OCI-LY7 (cell line): ENCODE data around the gene DYNC1I1. TPM values are rescaled to one million over a fixed set of nuclear protein-coding genes. Genes with fewer than 3 reads are reported as not detected.

ENCODE experiments used
- BruUV-seq: library from RNA; stranded (reverse); fragments of 400-500 nt; replicated peaks from 2 replicates; lab custom pipeline; 2021; lab: Mats Ljungman, UMichigan
- CTCF ChIA-PET: fragments of 300-600 bp; sonication (Branson Sonifier 250); formaldehyde crosslinking; loops from one replicate; lab custom pipeline; 2022; ENCODE audit warnings: antibody characterized with exemption; ENCODE audit not compliant: unreplicated experiment; lab: Charles Lee
- POLR2A ChIA-PET: fragments of 300-600 bp; sonication (Branson Sonifier 250); formaldehyde crosslinking; loops from one replicate; lab custom pipeline; 2022; ENCODE audit warnings: antibody characterized with exemption; lab: Charles Lee
- DNase-seq: peaks from one replicate; pipeline ENCODE4 v3.0.0-alpha.2; 2015; ENCODE audit warnings: low spot score
- H2AFZ ChIP-seq: fragments of 200-600 bp; sonication (generic), shearing (Covaris generic); 2 replicates; pipeline ENCODE4 v1.6.1; 2014; ENCODE audit warnings: mild to moderate bottlenecking, antibody characterized with exemption, low read length, moderate library complexity
- H3K27ac ChIP-seq: fragments of 200-600 bp; sonication (generic); 2 replicates; pipeline ENCODE4 v1.5.1; 2014; ENCODE audit warnings: mixed run types, low read depth, mild to moderate bottlenecking, moderate library complexity, low read length, inconsistent platforms; ENCODE audit not compliant: poor library complexity, severe bottlenecking
- H3K36me3 ChIP-seq: fragments of 200-600 bp; sonication (generic); 2 replicates; pipeline ENCODE4 v1.6.1; 2014; ENCODE audit warnings: mild to moderate bottlenecking, antibody characterized with exemption, low read length, moderate library complexity, mixed read lengths; ENCODE audit not compliant: insufficient read depth
- H3K4me1 ChIP-seq: fragments of 200-600 bp; sonication (generic); 2 replicates; pipeline ENCODE4 v1.5.1; 2014; ENCODE audit warnings: mild to moderate bottlenecking, low read length; ENCODE audit not compliant: insufficient read depth, poor library complexity, severe bottlenecking
- H3K4me2 ChIP-seq: fragments of 200-600 bp; sonication (generic); 2 replicates; pipeline ENCODE4 v1.6.1; 2014; ENCODE audit warnings: mild to moderate bottlenecking, low read length
- H3K4me3 ChIP-seq: fragments of 200-600 bp; sonication (generic); 2 replicates; pipeline ENCODE4 v1.5.1; 2014; ENCODE audit warnings: mild to moderate bottlenecking, low read depth, low read length; ENCODE audit not compliant: poor library complexity, severe bottlenecking
- H3K79me2 ChIP-seq: fragments of 200-600 bp; sonication (generic); 2 replicates; pipeline ENCODE4 v1.6.1; 2016; ENCODE audit warnings: low read depth, mild to moderate bottlenecking, low read length, moderate library complexity, mixed read lengths; ENCODE audit not compliant: insufficient read depth
- H3K9me2 ChIP-seq: fragments of 200-600 bp; sonication (generic); 2 replicates; pipeline ENCODE4 v1.6.1; 2016; ENCODE audit warnings: mild to moderate bottlenecking, low read length, mixed read lengths; ENCODE audit not compliant: insufficient read depth
- H3K9me3 ChIP-seq: fragments of 200-600 bp; sonication (generic); 2 replicates; pipeline ENCODE4 v1.6.1; 2014; ENCODE audit warnings: mild to moderate bottlenecking, mixed run types, low read length, mixed read lengths
- H4K20me1 ChIP-seq: fragments of 200-600 bp; sonication (generic); 2 replicates; pipeline ENCODE4 v1.6.1; 2014; ENCODE audit warnings: mild to moderate bottlenecking, antibody characterized with exemption, low read length, moderate library complexity, mixed read lengths; ENCODE audit not compliant: insufficient read depth
- EZH2phosphoT487 ChIP-seq: fragments of 200-600 bp; sonication (generic); IDR thresholded peaks from 2 replicates; pipeline ENCODE4 v1.6.1; 2018; ENCODE audit warnings: low read depth, borderline replicate concordance, mild to moderate bottlenecking, mixed run types, antibody characterized with exemption, low read length, moderate library complexity, mixed read lengths
- intact Hi-C: fragments of 100-400 bp; cut with micrococcal nuclease; formaldehyde crosslinking; loops from one replicate; pipeline ENCODE4 v1.10.0; 2022; ENCODE audit not compliant: unreplicated experiment
- total RNA-seq, 2 experiments: library from RNA; depleted of rRNA in 1 of 2; stranded (reverse); fragments of >200 nt in 1 of 2; shearing (Covaris generic) in 1 of 2; gene quantifications; 2 replicates each; pipeline ENCODE4 v1.2.3, GENCODE V29; 2014 to 2022
- TF ChIP-seq, protein P1 (sequence below): fragments of 200-600 bp; sonication (generic); conservative IDR thresholded peaks from 2 replicates; pipeline ENCODE4 v1.5.1; 2014; ENCODE audit warnings: mild to moderate bottlenecking, antibody characterized with exemption, low read length, moderate library complexity, mixed read lengths

The DYNC1I1 gene
- total RNA-seq, 2 experiments from 2014 or later = not detected

GRCh38 chr7:96143495-96144259, 371.3 kb downstream of the DYNC1I1 start:
- no peaks in the 10 kb centered on the region for H3K9me2 ChIP-seq
- H3K79me2 ChIP-seq = no peaks in the 10 kb centered on the region
- no peak overlapping the region for H2AFZ ChIP-seq
- CTCF ChIA-PET = no interaction called here
- no peaks in the 10 kb centered on the region for H3K9me3 ChIP-seq
- BruUV-seq = no TSS peak
- no peaks in the 10 kb centered on the region for H3K36me3 ChIP-seq
- DNase-seq = no peak
- intact Hi-C loops = no loop called here
- no peaks in the 10 kb centered on the region for H4K20me1 ChIP-seq
- no peaks in the 10 kb centered on the region for H3K4me1 ChIP-seq
- no peak overlapping the region for H3K4me2 ChIP-seq
- TF ChIP-seq EZH2phosphoT487 = no peak
- TF ChIP-seq, protein P1, sequence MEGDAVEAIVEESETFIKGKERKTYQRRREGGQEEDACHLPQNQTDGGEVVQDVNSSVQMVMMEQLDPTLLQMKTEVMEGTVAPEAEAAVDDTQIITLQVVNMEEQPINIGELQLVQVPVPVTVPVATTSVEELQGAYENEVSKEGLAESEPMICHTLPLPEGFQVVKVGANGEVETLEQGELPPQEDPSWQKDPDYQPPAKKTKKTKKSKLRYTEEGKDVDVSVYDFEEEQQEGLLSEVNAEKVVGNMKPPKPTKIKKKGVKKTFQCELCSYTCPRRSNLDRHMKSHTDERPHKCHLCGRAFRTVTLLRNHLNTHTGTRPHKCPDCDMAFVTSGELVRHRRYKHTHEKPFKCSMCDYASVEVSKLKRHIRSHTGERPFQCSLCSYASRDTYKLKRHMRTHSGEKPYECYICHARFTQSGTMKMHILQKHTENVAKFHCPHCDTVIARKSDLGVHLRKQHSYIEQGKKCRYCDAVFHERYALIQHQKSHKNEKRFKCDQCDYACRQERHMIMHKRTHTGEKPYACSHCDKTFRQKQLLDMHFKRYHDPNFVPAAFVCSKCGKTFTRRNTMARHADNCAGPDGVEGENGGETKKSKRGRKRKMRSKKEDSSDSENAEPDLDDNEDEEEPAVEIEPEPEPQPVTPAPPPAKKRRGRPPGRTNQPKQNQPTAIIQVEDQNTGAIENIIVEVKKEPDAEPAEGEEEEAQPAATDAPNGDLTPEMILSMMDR = no peak
- H3K27ac ChIP-seq = no peak overlapping the region
- H3K4me3 ChIP-seq = no peak overlapping the region
- POLR2A ChIA-PET = interaction anchor here (0.8 to 1.6 kb wide), 3 partner anchors 9 to 12 kb away, joined by 3 to 5 read pairs (median 4); no protein-coding TSS in a partner anchor

DNA sequence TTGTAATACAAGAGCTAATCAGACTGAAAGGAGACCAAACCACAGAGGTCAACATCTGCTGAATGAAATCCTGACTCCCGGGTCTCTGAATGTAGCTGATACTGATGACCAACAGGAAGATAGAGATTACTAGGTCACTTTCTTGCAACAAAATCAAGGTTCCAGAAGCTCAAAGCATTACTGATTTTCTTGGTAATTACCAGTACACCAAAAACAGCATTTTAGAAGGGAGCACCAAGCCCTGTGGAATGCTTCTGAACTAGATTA, 371.8 kb downstream of the DYNC1I1 start:
- no peak for TF ChIP-seq EZH2phosphoT487
- TF ChIP-seq, protein P1 = no peak
- H3K79me2 ChIP-seq = no peaks in the 10 kb centered on the region
- intact Hi-C loops = no loop called here

More for the DNA sequence above, 371.8 kb downstream of the DYNC1I1 start:
- CTCF ChIA-PET = no interaction called here
- DNase-seq = no peak
- Histone ChIP-seq H3K36me3 (no peaks in the 10 kb centered on the region), H3K4me2 (no peak overlapping the region), H3K9me2 (no peaks in the 10 kb centered on the region), H4K20me1 (no peaks in the 10 kb centered on the region), H3K4me3 (no peak overlapping the region), H3K27ac (no peak overlapping the region), H3K4me1 (no peaks in the 10 kb centered on the region), H3K9me3 (no peaks in the 10 kb centered on the region), H2AFZ (no peak overlapping the region)
- POLR2A ChIA-PET = no interaction called here
- no TSS peak for BruUV-seq

Other genes with a start within 250 kb of the DYNC1I1 start
- gene PDK4, start 176.0 kb upstream of the DYNC1I1 start, total RNA-seq (2014; rRNA removed; shearing (Covaris generic)) = not detected in 2 replicates
- gene PDK4, start 176.0 kb upstream of the DYNC1I1 start, total RNA-seq (2022) = not detected in 2 replicates